Measurements from ENCODE around the gene ATP8B4. TPM values are rescaled to one million over a fixed set of nuclear protein-coding genes. Genes with fewer than 3 reads are reported as not detected.

Gene ATP8B4
- total and polyA plus RNA-seq, 4 donors = 1.9 to 19.7 (median 12.4) TPM

DNA sequence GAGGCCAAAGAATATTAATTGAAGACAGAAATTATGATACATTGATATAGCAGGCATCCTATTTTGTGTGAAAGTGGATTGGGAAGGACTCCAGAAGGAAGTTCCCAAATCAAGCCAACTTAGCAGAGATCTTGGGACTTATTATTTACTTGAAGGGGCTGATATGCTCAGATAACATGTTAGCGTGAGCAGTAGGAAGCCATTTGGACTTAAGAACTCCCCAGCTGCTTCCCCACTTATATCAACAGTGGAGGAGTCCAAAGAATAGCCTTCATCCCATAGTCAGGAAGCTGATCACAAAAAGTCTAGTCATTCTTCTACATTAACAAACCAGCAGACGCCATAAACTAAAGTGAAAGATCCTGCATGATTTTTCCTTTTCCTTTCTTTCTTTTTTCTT lies 200.0 kb downstream of the ATP8B4 start:
- 90% methylated on average over 2 of the region's 2 CpGs for WGBS
- Histone ChIP-seq H3K4me1 (ENCODE audit: control insufficient read depth in 4 of 4, insufficient read depth in 4 of 4, low read length in 3 of 4) (no peaks in the 10 kb centered on the region), H3K4me3 (ENCODE audit: low read depth in 1 of 3, low read length in 3 of 3) (no peak overlapping the region), H3K36me3 (ENCODE audit: control insufficient read depth in 4 of 4, insufficient read depth in 3 of 4, low read depth in 1 of 4, low read length in 3 of 4) (no peaks in the 10 kb centered on the region), H3K9me3 (ENCODE audit: control insufficient read depth in 4 of 4, low read length in 3 of 4) (no peaks in the 10 kb centered on the region), H3K27me3 (ENCODE audit: control insufficient read depth in 4 of 4, insufficient read depth in 4 of 4, low read length in 3 of 4) (no peaks in the 10 kb centered on the region), H3K27ac (ENCODE audit: low read depth in 1 of 2, low read length in 2 of 2) (no peak overlapping the region), H3K9ac (ENCODE audit: low read depth in 1 of 2, low read length in 2 of 2) (no peak overlapping the region)
- TF ChIP-seq TAF1 (conservative IDR thresholded peaks at IDR 0.05) (no peak), JUND (IDR thresholded peaks at IDR 0.05) (no peak), SP1 (IDR thresholded peaks at IDR 0.05) (no peak), YY1 (IDR thresholded peaks at IDR 0.05) (no peak), GABPA (IDR thresholded peaks at IDR 0.05 in 1 of 2, conservative IDR thresholded peaks at IDR 0.05 in 1 of 2) (no peak), FOXA2 (IDR thresholded peaks at IDR 0.05) (no peak), HNF4A (conservative IDR thresholded peaks at IDR 0.05) (no peak)
- TF ChIP-seq, protein P1, sequence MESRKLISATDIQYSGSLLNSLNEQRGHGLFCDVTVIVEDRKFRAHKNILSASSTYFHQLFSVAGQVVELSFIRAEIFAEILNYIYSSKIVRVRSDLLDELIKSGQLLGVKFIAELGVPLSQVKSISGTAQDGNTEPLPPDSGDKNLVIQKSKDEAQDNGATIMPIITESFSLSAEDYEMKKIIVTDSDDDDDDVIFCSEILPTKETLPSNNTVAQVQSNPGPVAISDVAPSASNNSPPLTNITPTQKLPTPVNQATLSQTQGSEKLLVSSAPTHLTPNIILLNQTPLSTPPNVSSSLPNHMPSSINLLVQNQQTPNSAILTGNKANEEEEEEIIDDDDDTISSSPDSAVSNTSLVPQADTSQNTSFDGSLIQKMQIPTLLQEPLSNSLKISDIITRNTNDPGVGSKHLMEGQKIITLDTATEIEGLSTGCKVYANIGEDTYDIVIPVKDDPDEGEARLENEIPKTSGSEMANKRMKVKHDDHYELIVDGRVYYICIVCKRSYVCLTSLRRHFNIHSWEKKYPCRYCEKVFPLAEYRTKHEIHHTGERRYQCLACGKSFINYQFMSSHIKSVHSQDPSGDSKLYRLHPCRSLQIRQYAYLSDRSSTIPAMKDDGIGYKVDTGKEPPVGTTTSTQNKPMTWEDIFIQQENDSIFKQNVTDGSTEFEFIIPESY (IDR thresholded peaks at IDR 0.05) = no peak
- TF ChIP-seq, protein P2, sequence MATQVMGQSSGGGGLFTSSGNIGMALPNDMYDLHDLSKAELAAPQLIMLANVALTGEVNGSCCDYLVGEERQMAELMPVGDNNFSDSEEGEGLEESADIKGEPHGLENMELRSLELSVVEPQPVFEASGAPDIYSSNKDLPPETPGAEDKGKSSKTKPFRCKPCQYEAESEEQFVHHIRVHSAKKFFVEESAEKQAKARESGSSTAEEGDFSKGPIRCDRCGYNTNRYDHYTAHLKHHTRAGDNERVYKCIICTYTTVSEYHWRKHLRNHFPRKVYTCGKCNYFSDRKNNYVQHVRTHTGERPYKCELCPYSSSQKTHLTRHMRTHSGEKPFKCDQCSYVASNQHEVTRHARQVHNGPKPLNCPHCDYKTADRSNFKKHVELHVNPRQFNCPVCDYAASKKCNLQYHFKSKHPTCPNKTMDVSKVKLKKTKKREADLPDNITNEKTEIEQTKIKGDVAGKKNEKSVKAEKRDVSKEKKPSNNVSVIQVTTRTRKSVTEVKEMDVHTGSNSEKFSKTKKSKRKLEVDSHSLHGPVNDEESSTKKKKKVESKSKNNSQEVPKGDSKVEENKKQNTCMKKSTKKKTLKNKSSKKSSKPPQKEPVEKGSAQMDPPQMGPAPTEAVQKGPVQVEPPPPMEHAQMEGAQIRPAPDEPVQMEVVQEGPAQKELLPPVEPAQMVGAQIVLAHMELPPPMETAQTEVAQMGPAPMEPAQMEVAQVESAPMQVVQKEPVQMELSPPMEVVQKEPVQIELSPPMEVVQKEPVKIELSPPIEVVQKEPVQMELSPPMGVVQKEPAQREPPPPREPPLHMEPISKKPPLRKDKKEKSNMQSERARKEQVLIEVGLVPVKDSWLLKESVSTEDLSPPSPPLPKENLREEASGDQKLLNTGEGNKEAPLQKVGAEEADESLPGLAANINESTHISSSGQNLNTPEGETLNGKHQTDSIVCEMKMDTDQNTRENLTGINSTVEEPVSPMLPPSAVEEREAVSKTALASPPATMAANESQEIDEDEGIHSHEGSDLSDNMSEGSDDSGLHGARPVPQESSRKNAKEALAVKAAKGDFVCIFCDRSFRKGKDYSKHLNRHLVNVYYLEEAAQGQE (IDR thresholded peaks at IDR 0.05) = no peak
- TF ChIP-seq, protein P3, sequence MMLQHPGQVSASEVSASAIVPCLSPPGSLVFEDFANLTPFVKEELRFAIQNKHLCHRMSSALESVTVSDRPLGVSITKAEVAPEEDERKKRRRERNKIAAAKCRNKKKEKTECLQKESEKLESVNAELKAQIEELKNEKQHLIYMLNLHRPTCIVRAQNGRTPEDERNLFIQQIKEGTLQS (IDR thresholded peaks at IDR 0.05) = no peak
- TF ChIP-seq, protein P4, sequence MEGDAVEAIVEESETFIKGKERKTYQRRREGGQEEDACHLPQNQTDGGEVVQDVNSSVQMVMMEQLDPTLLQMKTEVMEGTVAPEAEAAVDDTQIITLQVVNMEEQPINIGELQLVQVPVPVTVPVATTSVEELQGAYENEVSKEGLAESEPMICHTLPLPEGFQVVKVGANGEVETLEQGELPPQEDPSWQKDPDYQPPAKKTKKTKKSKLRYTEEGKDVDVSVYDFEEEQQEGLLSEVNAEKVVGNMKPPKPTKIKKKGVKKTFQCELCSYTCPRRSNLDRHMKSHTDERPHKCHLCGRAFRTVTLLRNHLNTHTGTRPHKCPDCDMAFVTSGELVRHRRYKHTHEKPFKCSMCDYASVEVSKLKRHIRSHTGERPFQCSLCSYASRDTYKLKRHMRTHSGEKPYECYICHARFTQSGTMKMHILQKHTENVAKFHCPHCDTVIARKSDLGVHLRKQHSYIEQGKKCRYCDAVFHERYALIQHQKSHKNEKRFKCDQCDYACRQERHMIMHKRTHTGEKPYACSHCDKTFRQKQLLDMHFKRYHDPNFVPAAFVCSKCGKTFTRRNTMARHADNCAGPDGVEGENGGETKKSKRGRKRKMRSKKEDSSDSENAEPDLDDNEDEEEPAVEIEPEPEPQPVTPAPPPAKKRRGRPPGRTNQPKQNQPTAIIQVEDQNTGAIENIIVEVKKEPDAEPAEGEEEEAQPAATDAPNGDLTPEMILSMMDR (IDR thresholded peaks at IDR 0.05; ENCODE audit: low read depth, low read length, missing input control) = no peak
- DNase-seq (ENCODE audit: low spot score) = no peak

DNA sequence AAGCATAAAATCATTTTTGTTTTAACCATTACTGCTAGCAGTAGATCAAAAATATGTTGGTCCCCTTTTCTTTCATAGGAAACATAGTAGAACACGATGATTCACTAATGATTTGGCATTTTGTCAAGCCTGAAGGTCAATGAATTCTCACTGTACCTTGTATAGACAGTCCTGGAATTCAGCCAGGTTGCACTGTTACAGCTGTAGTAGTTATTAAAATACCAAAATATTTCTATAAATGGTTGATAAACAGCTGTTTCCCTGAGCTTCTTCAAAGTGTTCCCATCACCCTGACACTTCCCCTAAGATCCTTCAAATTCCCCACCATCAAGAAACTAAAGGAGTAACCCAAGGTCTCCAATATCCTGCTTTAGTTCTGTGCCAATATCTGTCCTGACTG lies 200.9 kb downstream of the ATP8B4 start:
- Histone ChIP-seq H3K36me3 (ENCODE audit: control insufficient read depth in 4 of 4, insufficient read depth in 3 of 4, low read depth in 1 of 4, low read length in 3 of 4) (no peaks in the 10 kb centered on the region), H3K4me1 (ENCODE audit: control insufficient read depth in 4 of 4, insufficient read depth in 4 of 4, low read length in 3 of 4) (no peaks in the 10 kb centered on the region), H3K4me3 (ENCODE audit: low read depth in 1 of 3, low read length in 3 of 3) (no peak overlapping the region), H3K9me3 (ENCODE audit: control insufficient read depth in 4 of 4, low read length in 3 of 4) (no peaks in the 10 kb centered on the region), H3K9ac (ENCODE audit: low read depth in 1 of 2, low read length in 2 of 2) (no peak overlapping the region), H3K27ac (ENCODE audit: low read depth in 1 of 2, low read length in 2 of 2) (no peak overlapping the region), H3K27me3 (ENCODE audit: control insufficient read depth in 4 of 4, insufficient read depth in 4 of 4, low read length in 3 of 4) (no peaks in the 10 kb centered on the region)
- no peak for DNase-seq (ENCODE audit: low spot score)
- TF ChIP-seq, protein P1 (IDR thresholded peaks at IDR 0.05) = no peak
- no peak for TF ChIP-seq RXRA (IDR thresholded peaks at IDR 0.05)
- WGBS = 9% methylated on average over 1 of the region's 1 CpG

All from liver (tissue), 9 donors.